HUDEP-2 (cell line): ENCODE data around the gene PPP3R1.

Source experiments
- DNase-seq, 76 experiments: peaks; one replicate each; lab custom pipeline; 2025; ENCODE audit not compliant: unreplicated experiment in 76 of 76; lab: John Stamatoyannopoulos, UW

The PPP3R1 gene, protein sequence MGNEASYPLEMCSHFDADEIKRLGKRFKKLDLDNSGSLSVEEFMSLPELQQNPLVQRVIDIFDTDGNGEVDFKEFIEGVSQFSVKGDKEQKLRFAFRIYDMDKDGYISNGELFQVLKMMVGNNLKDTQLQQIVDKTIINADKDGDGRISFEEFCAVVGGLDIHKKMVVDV

DNA sequence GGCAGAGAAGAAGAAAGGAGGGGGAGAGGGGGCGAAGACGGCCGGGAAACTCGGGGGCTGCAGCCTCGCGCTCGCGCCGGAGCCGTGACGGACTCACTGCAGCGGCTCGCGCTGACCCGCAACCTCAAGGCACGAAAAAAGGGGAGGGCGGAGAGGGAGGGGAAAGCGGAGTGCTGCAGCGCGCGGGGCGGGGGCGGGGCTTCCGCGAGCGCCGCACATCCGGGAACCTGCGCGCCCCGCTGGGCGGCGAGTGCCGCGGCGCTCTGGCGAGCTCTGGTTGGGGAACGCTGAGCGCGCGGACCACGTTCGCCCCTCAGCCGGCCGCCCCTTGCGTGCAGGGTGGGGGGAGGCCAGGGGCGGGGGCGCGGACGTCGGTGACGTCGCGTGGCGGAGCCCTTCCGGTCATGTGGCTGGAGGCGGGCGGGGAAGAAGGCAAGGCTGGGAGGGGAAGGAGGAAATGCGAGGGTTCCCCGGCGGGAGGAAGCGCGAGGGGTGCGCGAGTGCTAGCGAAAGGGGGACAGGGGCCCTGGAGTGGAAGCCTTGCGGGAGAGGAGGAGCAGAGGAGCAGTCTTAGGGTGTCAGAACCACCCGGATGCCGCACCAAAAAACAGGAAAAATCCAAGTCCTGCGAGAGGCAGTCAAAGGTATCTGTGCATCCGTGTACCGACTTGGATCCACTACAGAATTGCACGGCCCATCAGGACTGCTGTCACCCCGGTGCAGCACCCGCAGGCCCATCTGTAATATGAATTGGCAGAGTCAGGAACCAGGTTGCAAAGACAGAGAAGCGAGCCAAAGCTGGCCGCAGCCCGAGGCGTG is at the start of gene PPP3R1:
Gene PPP3R1 (minus strand): TSS at position 133 of the 819 bp plus-strand sequence. CDS start 405 bp downstream, outside the sequence.
- DNase-seq, result peak; percentile 24 to 96 (median 90)

- DNase-seq, result no peak
Measured at GRCh38 chr2:68295516-68295915, 43.2 kb upstream of the PPP3R1 start.

GRCh38 chr2:68294913-68295312 is 42.6 kb upstream of the PPP3R1 start:
- peak in 1 of 76 experiments; percentile 17 for DNase-seq

GRCh38 chr2:68294187-68294586 is 41.9 kb upstream of the PPP3R1 start:
- no peak for DNase-seq

- DNase-seq, result no peak
Measured at GRCh38 chr2:68293755-68294154, 41.4 kb upstream of the PPP3R1 start.

DNA sequence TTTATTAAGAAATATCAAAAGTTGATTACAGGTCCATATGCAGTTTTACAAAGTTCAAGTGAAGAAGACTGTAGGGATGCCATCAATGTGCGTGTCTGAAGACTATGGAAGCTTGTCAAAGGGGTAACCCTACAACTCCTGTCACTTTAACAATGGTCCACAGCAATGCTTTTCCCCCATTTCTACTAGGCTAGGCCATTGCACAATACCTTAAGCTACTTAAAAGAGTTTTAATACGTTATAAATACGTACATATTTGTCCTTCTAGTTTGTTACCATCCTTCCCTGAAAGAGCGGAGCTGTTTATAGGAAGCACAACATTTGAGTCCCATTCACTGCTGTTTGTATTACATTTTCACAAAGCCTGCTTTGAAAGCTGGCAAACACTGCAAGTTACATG is 40.7 kb upstream of the PPP3R1 start:
- DNase-seq, result no peak

DNA sequence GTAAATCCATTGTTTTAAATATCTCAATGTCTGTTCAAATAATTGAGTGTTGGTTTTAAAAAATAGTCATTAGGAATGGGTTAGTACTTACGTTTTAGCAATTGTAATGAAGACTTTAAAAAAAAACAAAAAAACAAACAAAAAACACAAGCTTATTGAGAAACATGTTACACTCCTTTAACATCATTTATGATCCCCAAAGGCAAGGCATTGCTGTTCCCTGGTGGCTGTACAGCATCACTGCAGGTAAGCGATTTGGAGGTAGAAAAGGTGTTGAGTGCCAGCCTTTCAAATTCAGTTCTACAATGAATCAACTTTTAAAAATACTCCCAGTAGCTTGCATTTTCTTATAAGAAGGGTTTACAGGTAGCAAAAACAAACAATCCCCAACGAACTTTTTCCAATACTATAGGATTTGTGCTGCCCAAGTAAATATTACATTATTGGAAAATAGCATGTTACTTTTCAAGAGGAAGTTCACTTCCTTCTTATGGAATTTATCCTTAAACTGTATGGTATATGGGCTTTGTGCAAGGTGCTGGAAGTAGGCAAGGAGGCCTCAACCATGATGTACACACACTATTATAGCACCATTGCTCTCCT is 39.9 kb upstream of the PPP3R1 start:
- peak in 18 of 76 experiments; percentile 16 to 62 (median 28) for DNase-seq

- peak in 8 of 76 experiments; percentile 11 to 60 (median 31) for DNase-seq
Measured at GRCh38 chr2:68291314-68291713, 39.0 kb upstream of the PPP3R1 start.

DNA sequence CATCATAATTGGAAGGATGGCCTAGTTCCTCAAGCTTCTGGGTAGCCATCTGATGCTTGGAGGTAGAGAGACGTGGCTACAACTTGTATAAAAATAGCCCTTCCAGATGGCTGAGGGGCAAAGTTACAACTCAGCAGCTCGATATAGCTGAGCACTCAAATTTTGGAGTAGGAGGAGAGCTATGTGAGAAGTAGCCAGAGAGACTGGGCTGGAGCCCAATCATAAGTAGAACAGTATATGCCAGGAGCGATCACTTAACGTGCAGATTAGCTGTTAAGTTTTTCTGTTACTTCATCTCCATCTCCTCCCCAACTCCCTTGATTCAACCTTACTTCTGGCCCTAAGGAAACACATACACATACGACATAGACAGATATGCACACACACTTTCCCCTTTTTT is 38.6 kb upstream of the PPP3R1 start:
- DNase-seq, result peak in 6 of 76 experiments; percentile 14 to 60 (median 32)

DNA sequence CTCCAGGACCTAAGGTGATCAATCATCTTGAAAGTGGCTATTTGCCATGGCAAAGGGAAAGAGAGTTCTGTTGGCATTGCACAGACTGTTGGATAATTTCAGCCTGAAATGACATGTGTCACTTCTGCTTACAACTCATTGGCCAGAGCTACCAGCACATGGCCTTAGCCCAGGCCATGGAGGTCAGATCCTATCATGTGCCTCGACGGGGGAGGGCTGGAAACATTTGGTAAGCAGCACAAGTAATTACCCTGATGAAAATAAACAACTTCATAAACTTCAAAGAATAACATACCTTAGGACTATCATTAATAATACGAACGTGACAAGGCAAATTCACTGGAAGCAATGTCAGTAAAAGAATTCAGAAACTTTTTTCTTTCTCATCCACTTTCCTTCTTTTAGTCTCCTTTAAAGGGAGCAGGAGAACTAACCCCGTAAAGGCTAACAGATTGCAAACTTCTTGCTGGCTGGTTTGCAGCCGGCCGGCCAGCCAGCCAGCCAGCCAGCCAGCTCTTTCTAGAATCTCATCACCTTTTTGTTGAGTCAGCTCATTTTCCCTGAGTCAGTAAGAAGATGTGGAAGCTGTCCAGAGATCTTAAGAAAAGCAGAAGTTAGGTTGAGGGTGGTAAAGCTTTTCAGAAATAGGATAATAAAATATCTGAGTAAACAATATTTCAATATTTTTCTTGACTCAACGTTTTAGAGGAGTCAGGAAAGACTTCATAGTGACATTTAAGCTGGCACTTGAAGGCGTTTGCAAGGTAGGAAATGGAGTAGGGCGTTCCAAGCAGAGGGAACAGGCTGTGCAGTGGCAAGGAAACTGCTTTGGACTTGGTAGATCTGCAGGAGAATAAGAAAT is 35.5 kb upstream of the PPP3R1 start:
- DNase-seq, result peak in 49 of 76 experiments; percentile 10 to 82 (median 54)

GRCh38 chr2:68284896-68285295 is 32.6 kb upstream of the PPP3R1 start:
- DNase-seq, result no peak

- peak in 4 of 76 experiments; percentile 15 to 42 (median 29) for DNase-seq
Measured at GRCh38 chr2:68283419-68283812, 31.1 kb upstream of the PPP3R1 start.

DNA sequence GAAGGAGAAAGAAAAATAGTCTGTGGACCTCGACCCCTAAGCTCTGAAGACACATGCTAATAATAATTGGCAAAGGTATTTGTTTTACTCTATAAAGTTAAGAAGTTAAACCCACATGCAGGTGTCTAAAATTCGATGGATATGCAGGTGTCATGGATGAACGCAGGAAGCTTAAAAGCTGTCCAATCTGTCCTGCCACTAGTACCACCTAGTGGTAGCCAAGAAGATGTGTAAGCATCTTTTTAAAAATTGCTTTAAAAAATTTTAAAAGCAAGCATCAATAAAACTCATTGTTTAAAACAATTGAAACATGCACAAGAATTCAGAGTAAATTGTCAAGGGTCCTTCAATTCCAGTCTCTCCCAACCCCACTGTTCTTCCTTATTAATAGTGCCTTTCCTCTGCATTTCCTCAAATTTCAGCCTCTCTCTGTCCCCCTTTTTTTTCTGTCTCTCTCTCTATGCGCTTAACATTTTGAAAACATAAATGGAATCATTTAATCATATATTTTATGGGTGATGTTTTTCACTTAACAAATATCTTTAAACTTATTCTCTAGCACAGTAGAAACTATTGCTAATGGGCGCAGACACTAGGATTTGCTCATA is 30.6 kb upstream of the PPP3R1 start:
- DNase-seq, result peak in 6 of 76 experiments; percentile 9 to 39 (median 28)

GRCh38 chr2:68280796-68281195 is 28.5 kb upstream of the PPP3R1 start:
- no peak for DNase-seq

- no peak for DNase-seq
Measured at GRCh38 chr2:68280348-68280747, 28.0 kb upstream of the PPP3R1 start.

GRCh38 chr2:68279691-68280090 is 27.4 kb upstream of the PPP3R1 start:
- no peak for DNase-seq

DNA sequence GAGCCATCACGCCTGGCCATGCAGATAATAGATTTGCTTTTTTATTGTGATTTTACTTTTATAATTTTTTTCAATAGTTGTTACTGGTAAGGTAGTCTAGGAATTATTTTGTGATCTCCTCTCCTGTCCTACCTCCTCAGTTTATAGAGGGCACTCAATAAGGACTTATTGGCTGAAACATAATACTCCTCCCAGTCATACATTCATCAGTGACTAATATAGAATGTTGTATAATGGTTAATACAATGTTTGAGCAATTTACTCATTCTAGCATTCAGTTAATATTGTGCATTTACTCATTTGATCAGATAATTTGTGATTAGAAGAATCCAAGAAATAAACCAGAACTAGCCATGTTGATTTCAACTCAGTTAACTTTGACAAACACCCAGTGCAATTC is 25.8 kb upstream of the PPP3R1 start:
- DNase-seq, result no peak

- no peak for DNase-seq
Measured at GRCh38 chr2:68274022-68274421, 21.7 kb upstream of the PPP3R1 start.

GRCh38 chr2:68272246-68272994 is 20.1 kb upstream of the PPP3R1 start:
- no peak for DNase-seq

- DNase-seq, result no peak
Measured at GRCh38 chr2:68266655-68267054, 14.3 kb upstream of the PPP3R1 start.
